Measurements from ENCODE around the gene ZNF511.
A peak's percentile ranks its signal among the peaks of the same experiment; 100 is the strongest.

Gene ZNF511

GRCh38 chr10:133353988-133354605 lies 45.4 kb downstream of the ZNF511 start:
- DNase-seq (ENCODE audit: low spot score), result no peak

GRCh38 chr10:133354672-133355240 lies 46.0 kb downstream of the ZNF511 start:
- DNase-seq (ENCODE audit: low spot score), result no peak

- DNase-seq (ENCODE audit: low spot score), result no peak
Observed at GRCh38 chr10:133355266-133355665, 46.6 kb downstream of the ZNF511 start.

- DNase-seq (ENCODE audit: low spot score), result no peak
Observed at GRCh38 chr10:133355991-133356390, 47.3 kb downstream of the ZNF511 start.

- no peak for DNase-seq (ENCODE audit: low spot score)
Observed at GRCh38 chr10:133356549-133357284, 48.0 kb downstream of the ZNF511 start.

GRCh38 chr10:133357285-133358161 lies 48.8 kb downstream of the ZNF511 start, which contains the start of gene FUOM:
Gene FUOM, minus strand, starts transcription at chr10:133358019. Its CDS starts 12 bp downstream, at chr10:133358007.
- DNase-seq (ENCODE audit: low spot score), result peak; percentile 58

- DNase-seq (ENCODE audit: low spot score), result no peak
Observed at GRCh38 chr10:133358162-133358924, 49.6 kb downstream of the ZNF511 start.

GRCh38 chr10:133358925-133359310 lies 50.2 kb downstream of the ZNF511 start:
- no peak for DNase-seq (ENCODE audit: low spot score)

GRCh38 chr10:133359554-133359971 lies 50.8 kb downstream of the ZNF511 start:
- DNase-seq (ENCODE audit: low spot score), result peak; percentile 55

- DNase-seq (ENCODE audit: low spot score), result no peak
Observed at GRCh38 chr10:133359972-133360610, 51.4 kb downstream of the ZNF511 start.

- DNase-seq (ENCODE audit: low spot score), result no peak
Observed at GRCh38 chr10:133361227-133361626, 52.5 kb downstream of the ZNF511 start.

GRCh38 chr10:133361773-133362441 lies 53.2 kb downstream of the ZNF511 start:
- DNase-seq (ENCODE audit: low spot score), result no peak

Data from SW480 (cell line).